Upper lobe of left lung (tissue), 4 donors: ENCODE measurements around the gene COPG2.

ENCODE experiments used
- CTCF ChIP-seq, 6 experiments: fragments of 450-650 bp in 4 of 6; fragments of 200-600 bp in 2 of 6; sonication (generic) in 2 of 6; IDR thresholded peaks; one replicate each; pipeline ENCODE4 v1.5.1; 2016 to 2019; ENCODE audit warnings: antibody characterized with exemption in 6 of 6
- EP300 ChIP-seq, 4 donors: sonication (generic); formaldehyde crosslinking; IDR thresholded peaks; one replicate each; pipeline ENCODE4 v1.5.1; 2017; ENCODE audit warnings: antibody characterized with exemption in 4 of 4, control low read depth in 2 of 4
- POLR2AphosphoS5 ChIP-seq, 2 donors: sonication (generic); formaldehyde crosslinking; IDR thresholded peaks; one replicate each; pipeline ENCODE4 v1.5.1; 2017; ENCODE audit warnings: antibody characterized with exemption in 2 of 2

GRCh38 chr7:130700760-130701159, 32.2 kb upstream of the COPG2 start:
- TF ChIP-seq EP300 (IDR thresholded peaks at IDR 0.05) (no peak), CTCF (IDR thresholded peaks at IDR 0.05) (no peak), POLR2AphosphoS5 (IDR thresholded peaks at IDR 0.05) (no peak)
